Testis (tissue), 2 donors: ENCODE measurements around the gene ELAC2.

Experiments
- POLR2A ChIP-seq: fragments of 450-650 bp; IDR thresholded peaks from one replicate; pipeline ENCODE4 v1.6.1; 2017; ENCODE audit warnings: antibody characterized with exemption, mild to moderate bottlenecking, moderate library complexity
- TF ChIP-seq, protein P1 (sequence below), 3 experiments: fragments of 450-650 bp in 2 of 3; fragments of 200-600 bp in 1 of 3; sonication (generic) in 1 of 3; IDR thresholded peaks; one replicate each; pipeline ENCODE4 v1.5.1; 2016 to 2019; ENCODE audit warnings: antibody characterized with exemption in 3 of 3, mild to moderate bottlenecking in 2 of 3, moderate library complexity in 1 of 3

DNA sequence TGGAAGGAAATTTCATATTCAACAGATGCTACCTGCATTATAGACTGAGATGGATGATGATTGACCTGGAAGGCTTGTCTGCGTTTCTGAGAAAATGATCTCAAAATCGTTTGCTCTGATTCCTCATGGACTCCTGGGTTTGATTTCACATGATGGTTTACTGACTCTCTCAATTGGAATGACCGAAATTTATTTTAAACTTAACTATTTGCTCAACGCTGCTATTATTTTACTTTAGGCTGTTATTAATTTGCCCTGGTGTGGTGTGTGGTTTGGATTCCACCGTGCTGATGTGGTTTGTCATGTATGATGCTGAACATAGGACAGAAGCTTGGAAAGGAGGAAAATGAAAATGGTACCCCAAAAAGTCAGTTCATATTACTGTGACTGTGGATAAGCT, 37.3 kb upstream of the ELAC2 start:
- TF ChIP-seq, protein P1, sequence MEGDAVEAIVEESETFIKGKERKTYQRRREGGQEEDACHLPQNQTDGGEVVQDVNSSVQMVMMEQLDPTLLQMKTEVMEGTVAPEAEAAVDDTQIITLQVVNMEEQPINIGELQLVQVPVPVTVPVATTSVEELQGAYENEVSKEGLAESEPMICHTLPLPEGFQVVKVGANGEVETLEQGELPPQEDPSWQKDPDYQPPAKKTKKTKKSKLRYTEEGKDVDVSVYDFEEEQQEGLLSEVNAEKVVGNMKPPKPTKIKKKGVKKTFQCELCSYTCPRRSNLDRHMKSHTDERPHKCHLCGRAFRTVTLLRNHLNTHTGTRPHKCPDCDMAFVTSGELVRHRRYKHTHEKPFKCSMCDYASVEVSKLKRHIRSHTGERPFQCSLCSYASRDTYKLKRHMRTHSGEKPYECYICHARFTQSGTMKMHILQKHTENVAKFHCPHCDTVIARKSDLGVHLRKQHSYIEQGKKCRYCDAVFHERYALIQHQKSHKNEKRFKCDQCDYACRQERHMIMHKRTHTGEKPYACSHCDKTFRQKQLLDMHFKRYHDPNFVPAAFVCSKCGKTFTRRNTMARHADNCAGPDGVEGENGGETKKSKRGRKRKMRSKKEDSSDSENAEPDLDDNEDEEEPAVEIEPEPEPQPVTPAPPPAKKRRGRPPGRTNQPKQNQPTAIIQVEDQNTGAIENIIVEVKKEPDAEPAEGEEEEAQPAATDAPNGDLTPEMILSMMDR (IDR thresholded peaks at IDR 0.05): no peak
- TF ChIP-seq POLR2A: no peak
